ENCODE measurements around the gene KLHL33.

Gene KLHL33

GRCh38 chr14:20376071-20376588 is 59.8 kb downstream of the KLHL33 start:
- no peak for DNase-seq (ENCODE audit: low read depth in 2 of 2)
